Endothelial cell of umbilical vein (primary cell): Measurements from ENCODE around the gene ATG14. TPM values are rescaled to one million over a fixed set of nuclear protein-coding genes. Genes with fewer than 3 reads are reported as not detected.

Source experiments
- BruUV-seq: library from RNA; stranded (reverse); fragments of 400-500 nt; replicated peaks from 2 replicates; lab custom pipeline; 2021; lab: Mats Ljungman, UMichigan
- CTCF ChIA-PET: fragments of 300-600, 350-600 bp; sonication (Branson Sonifier 250); formaldehyde crosslinking; loops from one replicate; lab custom pipeline; 2021; ENCODE audit warnings: antibody characterized with exemption, inconsistent platforms; lab: Charles Lee
- POLR2A ChIA-PET: fragments of 300-600, 350-600 bp; sonication (Branson Sonifier 250); formaldehyde crosslinking; loops from one replicate; lab custom pipeline; 2021; ENCODE audit warnings: antibody characterized with exemption, inconsistent platforms; lab: Charles Lee
- DNase-seq: peaks from one replicate; pipeline ENCODE4 v3.0.0-alpha.2; 2011; ENCODE audit warnings: low read depth, low spot score
- FAIRE-seq: peaks from 2 replicates; lab custom pipeline; 2011; peaks lifted over from hg19 to GRCh38; lab: Jason Lieb, UNC
- H2AFZ ChIP-seq: 2 replicates; pipeline ENCODE4 v1.6.0; 2012; ENCODE audit warnings: low read depth, low read length, control low read depth, inconsistent platforms
- H3K27ac ChIP-seq: 2 replicates; pipeline ENCODE4 v1.5.1; 2011; ENCODE audit warnings: low read depth, mild to moderate bottlenecking, control low read depth, low read length, moderate library complexity; ENCODE audit not compliant: insufficient read depth
- H3K27me3 ChIP-seq, 2 experiments: 2 replicates each; pipeline versions ENCODE4 v1.6.0 to v1.6.1; 2011; ENCODE audit warnings: low read length in 2 of 2, mixed read lengths in 1 of 2; ENCODE audit not compliant: control insufficient read depth in 2 of 2, insufficient read depth in 2 of 2
- H3K36me3 ChIP-seq, 2 experiments: 2 replicates in 1 of 2; 3 replicates in 1 of 2; pipeline ENCODE4 v1.5.1; 2011; ENCODE audit warnings: low read length in 2 of 2, mild to moderate bottlenecking in 1 of 2, moderate library complexity in 1 of 2; ENCODE audit not compliant: control insufficient read depth in 2 of 2, insufficient read depth in 2 of 2; ENCODE audit errors: extremely low read depth in 1 of 2
- H3K4me1 ChIP-seq: 3 replicates; pipeline ENCODE4 v1.5.1; 2011; ENCODE audit warnings: mild to moderate bottlenecking, low read length; ENCODE audit not compliant: control insufficient read depth, insufficient read depth; ENCODE audit errors: extremely low read depth
- H3K4me2 ChIP-seq: 2 replicates; pipeline ENCODE4 v1.6.1; 2011; ENCODE audit warnings: low read length, control low read depth, mixed read lengths; ENCODE audit not compliant: insufficient read depth
- H3K4me3 ChIP-seq, 3 experiments: fragments of 200-600 bp in 1 of 3; sonication (generic), shearing (Covaris generic) in 1 of 3; replicated peaks in 1 of 3; 2 replicates each; pipeline ENCODE4 v1.5.1; 2011 to 2016; ENCODE audit warnings: control low read depth in 3 of 3, low read length in 3 of 3, mild to moderate bottlenecking in 2 of 3, inconsistent platforms in 1 of 3, low read depth in 1 of 3, moderate library complexity in 1 of 3; ENCODE audit not compliant: insufficient read depth in 1 of 3
- H3K79me2 ChIP-seq: 2 replicates; pipeline ENCODE4 v1.6.0; 2012; ENCODE audit warnings: low read length, inconsistent platforms; ENCODE audit not compliant: control insufficient read depth, insufficient read depth
- H3K9ac ChIP-seq: replicated peaks from 2 replicates; pipeline ENCODE3; 2011; ENCODE audit warnings: low read length, control low read depth; ENCODE audit not compliant: insufficient read depth; ENCODE audit errors: extremely low read depth
- H3K9me1 ChIP-seq: replicated peaks from 3 replicates; pipeline ENCODE4 v1.6.0; 2011; ENCODE audit warnings: mild to moderate bottlenecking, low read length; ENCODE audit not compliant: control insufficient read depth, insufficient read depth; ENCODE audit errors: extremely low read depth
- H3K9me3 ChIP-seq: replicated peaks from 2 replicates; pipeline ENCODE4 v1.5.1; 2012; ENCODE audit warnings: low read length, inconsistent platforms; ENCODE audit not compliant: control insufficient read depth, insufficient read depth
- H4K20me1 ChIP-seq: replicated peaks from 2 replicates; pipeline ENCODE3; 2011; ENCODE audit warnings: mild to moderate bottlenecking, low read length; ENCODE audit not compliant: control insufficient read depth, insufficient read depth; ENCODE audit errors: extremely low read depth
- EZH2 ChIP-seq: IDR thresholded peaks from 2 replicates; pipeline ENCODE4 v1.6.1; 2012; ENCODE audit warnings: borderline replicate concordance, low read depth, mild to moderate bottlenecking, moderate library complexity, low read length, inconsistent platforms; ENCODE audit not compliant: severe bottlenecking
- FOS ChIP-seq: IDR thresholded peaks from 2 replicates; pipeline ENCODE4 v1.6.1; 2011; ENCODE audit warnings: mild to moderate bottlenecking, low read length, moderate library complexity, borderline replicate concordance; ENCODE audit not compliant: insufficient read depth
- GATA2 ChIP-seq: IDR thresholded peaks from 2 replicates; pipeline ENCODE4 v1.7.0; 2011; ENCODE audit warnings: low read depth, mild to moderate bottlenecking, moderate library complexity, mixed read lengths, low read length; ENCODE audit not compliant: insufficient read length, insufficient read depth
- JUN ChIP-seq: IDR thresholded peaks from 2 replicates; pipeline ENCODE4 v1.6.1; 2011; ENCODE audit warnings: borderline replicate concordance, low read depth; ENCODE audit not compliant: insufficient read length, insufficient read depth
- MYC ChIP-seq: IDR thresholded peaks from one replicate; pipeline ENCODE4 v1.6.1; 2011; ENCODE audit warnings: mild to moderate bottlenecking, low read depth, low read length
- POLR2A ChIP-seq: IDR thresholded peaks from 2 replicates; pipeline ENCODE4 v1.6.1; 2012; ENCODE audit warnings: low read depth, mild to moderate bottlenecking, control low read depth, low read length
- POLR2AphosphoS5 ChIP-seq: IDR thresholded peaks from 2 replicates; pipeline ENCODE4 v1.6.1; 2012; ENCODE audit warnings: low read depth, mild to moderate bottlenecking, control low read depth, low read length, moderate library complexity; ENCODE audit not compliant: insufficient read depth
- dilution Hi-C: fragments of 300-500 bp; cut with MboI; formaldehyde crosslinking; loops from one replicate; pipeline ENCODE4 v1.15.0; 2019; ENCODE audit warnings: low sequenced_read_pairs; ENCODE audit not compliant: extremely low pct_ligation_motif_present
- intact Hi-C: fragments of 100-400 bp; cut with micrococcal nuclease; formaldehyde crosslinking; loops from one replicate; pipeline ENCODE4 v1.10.0; 2022
- polyA plus RNA-seq, 4 experiments: library from polyadenylated mRNA; depleted of rRNA in 3 of 4; stranded (reverse) in 3 of 4; unstranded in 1 of 4; fragments of >200 nt; gene quantifications; 2 replicates each; pipeline versions ENCODE4 v1.2.1 to v1.2.3, GENCODE V29; 2011 to 2012; ENCODE audit warnings: missing spikeins in 1 of 4
- total RNA-seq: library from RNA; stranded (reverse); gene quantifications from 2 replicates; pipeline ENCODE4 v1.2.3, GENCODE V29; 2021
- TF ChIP-seq, protein P1 (sequence below), 2 donors: IDR thresholded peaks; 1 replicate in 1 of 2; 2 replicates in 1 of 2; pipeline ENCODE4 v1.5.1; 2011; ENCODE audit warnings: low read length in 2 of 2, mild to moderate bottlenecking in 2 of 2, moderate library complexity in 2 of 2, control low read depth in 1 of 2, inconsistent platforms in 1 of 2, low read depth in 1 of 2; ENCODE audit not compliant: insufficient read depth in 1 of 2; ENCODE audit errors: extremely low read depth in 1 of 2
- TF ChIP-seq, protein P2 (sequence below): IDR thresholded peaks from 2 replicates; pipeline ENCODE4 v1.6.1; 2011; ENCODE audit not compliant: insufficient read depth, insufficient read length

The ATG14 gene
- total and polyA plus RNA-seq, 2 donors (not counting 3 experiments of a cell fraction or from before 2014, with no cell fraction given), result 5.9 to 10.0 TPM

- ChIA-PET POLR2A (no interaction called here), CTCF (interaction anchor here (0.9 to 1.9 kb wide), 3 partner anchors 9 to 125 kb away, joined by 3 to 10 read pairs (median 7); no protein-coding TSS in a partner anchor)
- Histone ChIP-seq H3K9ac (no peak overlapping the region), H3K27me3 (no peaks in the 10 kb centered on the region), H3K79me2 (no peaks in the 10 kb centered on the region), H3K4me3 (no peak overlapping the region), H2AFZ (no peak overlapping the region), H4K20me1 (no peaks in the 10 kb centered on the region), H3K9me1 (no peaks in the 10 kb centered on the region), H3K9me3 (no peaks in the 10 kb centered on the region), H3K4me2 (no peak overlapping the region), H3K4me1 (peaks cover 70% of the 10 kb centered on the region), H3K36me3 (no peaks in the 10 kb centered on the region), H3K27ac (no peak overlapping the region)
- no peak for FAIRE-seq
- dilution Hi-C loops, result no loop called here
- intact Hi-C loops, result no loop called here
- no peak for DNase-seq
- TF ChIP-seq POLR2A, result no peak
- no peak for TF ChIP-seq JUN
- TF ChIP-seq MYC, result no peak
- TF ChIP-seq, protein P1, sequence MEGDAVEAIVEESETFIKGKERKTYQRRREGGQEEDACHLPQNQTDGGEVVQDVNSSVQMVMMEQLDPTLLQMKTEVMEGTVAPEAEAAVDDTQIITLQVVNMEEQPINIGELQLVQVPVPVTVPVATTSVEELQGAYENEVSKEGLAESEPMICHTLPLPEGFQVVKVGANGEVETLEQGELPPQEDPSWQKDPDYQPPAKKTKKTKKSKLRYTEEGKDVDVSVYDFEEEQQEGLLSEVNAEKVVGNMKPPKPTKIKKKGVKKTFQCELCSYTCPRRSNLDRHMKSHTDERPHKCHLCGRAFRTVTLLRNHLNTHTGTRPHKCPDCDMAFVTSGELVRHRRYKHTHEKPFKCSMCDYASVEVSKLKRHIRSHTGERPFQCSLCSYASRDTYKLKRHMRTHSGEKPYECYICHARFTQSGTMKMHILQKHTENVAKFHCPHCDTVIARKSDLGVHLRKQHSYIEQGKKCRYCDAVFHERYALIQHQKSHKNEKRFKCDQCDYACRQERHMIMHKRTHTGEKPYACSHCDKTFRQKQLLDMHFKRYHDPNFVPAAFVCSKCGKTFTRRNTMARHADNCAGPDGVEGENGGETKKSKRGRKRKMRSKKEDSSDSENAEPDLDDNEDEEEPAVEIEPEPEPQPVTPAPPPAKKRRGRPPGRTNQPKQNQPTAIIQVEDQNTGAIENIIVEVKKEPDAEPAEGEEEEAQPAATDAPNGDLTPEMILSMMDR (IDR thresholded peaks at IDR 0.05; ENCODE audit: extremely low read depth in 1 of 2, insufficient read depth in 1 of 2, low read depth in 1 of 2, low read length in 2 of 2), result no peak
- no peak for TF ChIP-seq FOS
- TF ChIP-seq, protein P2, sequence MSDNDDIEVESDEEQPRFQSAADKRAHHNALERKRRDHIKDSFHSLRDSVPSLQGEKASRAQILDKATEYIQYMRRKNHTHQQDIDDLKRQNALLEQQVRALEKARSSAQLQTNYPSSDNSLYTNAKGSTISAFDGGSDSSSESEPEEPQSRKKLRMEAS, result no peak
- no peak for TF ChIP-seq EZH2
- no peak for TF ChIP-seq GATA2
- no peak for TF ChIP-seq POLR2AphosphoS5
- BruUV-seq, result no TSS peak
Observed at GRCh38 chr14:55450539-55450938, 38.9 kb upstream of the ATG14 start.
